Activated naive CD8-positive, alpha-beta T cell treated with anti-CD3 and anti-CD28 coated beads, Interleukin-2, amount 50 U/mL, for 24 hours (primary cell): ENCODE results near the gene SMIM38.
A peak's percentile ranks its signal among the peaks of the same experiment; 100 is the strongest.

Experiments used
- ATAC-seq: fragments of 150-1000 bp; cut with Tn5 transposase; one replicate; pipeline ENCODE4 v1.10.0; 2021
- DNase-seq: peaks from one replicate; pipeline ENCODE4 v3.0.0; 2021
- H3K27ac Mint-ChIP-seq: one replicate; pipeline ENCODE4 v1.8.0; 2021; ENCODE audit warnings: mild to moderate bottlenecking, mixed read lengths
- H3K27me3 Mint-ChIP-seq: one replicate; pipeline ENCODE4 v1.8.0; 2021; ENCODE audit warnings: mixed read lengths
- H3K36me3 Mint-ChIP-seq: one replicate; pipeline ENCODE4 v1.8.0; 2021; ENCODE audit warnings: low read depth, mixed read lengths
- H3K4me1 Mint-ChIP-seq: one replicate; pipeline ENCODE4 v1.8.0; 2021; ENCODE audit warnings: mixed read lengths
- H3K4me3 Mint-ChIP-seq: one replicate; pipeline ENCODE4 v1.8.0; 2021; ENCODE audit warnings: mild to moderate bottlenecking, moderate library complexity, mixed read lengths
- H3K9me3 Mint-ChIP-seq: one replicate; pipeline ENCODE4 v1.8.0; 2021; ENCODE audit warnings: mixed read lengths

SMIM38 gene

GRCh38 chr11:69186316-69187260 lies 30.9 kb downstream of the SMIM38 start:
- Mint-ChIP-seq H3K27ac (no peak overlapping the region), H3K4me1 (peaks cover 3% of the 10 kb centered on the region), H3K4me3 (no peak overlapping the region), H3K9me3 (peaks cover 5% of the 10 kb centered on the region), H3K27me3 (peaks cover 5% of the 10 kb centered on the region), H3K36me3 (peaks cover 2% of the 10 kb centered on the region)
- ATAC-seq (peak; percentile 44), DNase-seq (no peak)

GRCh38 chr11:69187540-69188065 lies 31.9 kb downstream of the SMIM38 start:
- Mint-ChIP-seq H3K36me3 (peaks cover 2% of the 10 kb centered on the region), H3K27ac (no peak overlapping the region), H3K27me3 (peaks cover 5% of the 10 kb centered on the region), H3K4me3 (no peak overlapping the region), H3K9me3 (peaks cover 5% of the 10 kb centered on the region), H3K4me1 (peaks cover 3% of the 10 kb centered on the region)
- no peak for DNase-seq
- ATAC-seq, result no peak

GRCh38 chr11:69189059-69189458 lies 33.3 kb downstream of the SMIM38 start:
- H3K27me3 Mint-ChIP-seq, result peaks cover 2% of the 10 kb centered on the region
- no peaks in the 10 kb centered on the region for H3K4me1 Mint-ChIP-seq
- no peak for DNase-seq
- peaks cover 5% of the 10 kb centered on the region for H3K9me3 Mint-ChIP-seq
- no peak overlapping the region for H3K27ac Mint-ChIP-seq
- ATAC-seq, result no peak
- peaks cover 2% of the 10 kb centered on the region for H3K36me3 Mint-ChIP-seq
- no peak overlapping the region for H3K4me3 Mint-ChIP-seq

GRCh38 chr11:69190796-69191536 lies 35.2 kb downstream of the SMIM38 start:
- H3K4me1 Mint-ChIP-seq, result no peaks in the 10 kb centered on the region
- H3K27ac Mint-ChIP-seq, result no peak overlapping the region
- H3K9me3 Mint-ChIP-seq, result peaks cover 15% of the 10 kb centered on the region
- DNase-seq (no peak), ATAC-seq (no peak)
- no peak overlapping the region for H3K4me3 Mint-ChIP-seq
- peaks cover 2% of the 10 kb centered on the region for H3K27me3 Mint-ChIP-seq
- peaks cover 2% of the 10 kb centered on the region for H3K36me3 Mint-ChIP-seq

GRCh38 chr11:69192301-69192721 lies 36.6 kb downstream of the SMIM38 start:
- Mint-ChIP-seq H3K36me3 (peaks cover 2% of the 10 kb centered on the region), H3K9me3 (peaks cover 15% of the 10 kb centered on the region), H3K27me3 (no peaks in the 10 kb centered on the region), H3K4me1 (no peaks in the 10 kb centered on the region), H3K4me3 (no peak overlapping the region), H3K27ac (no peak overlapping the region)
- ATAC-seq, result no peak
- no peak for DNase-seq

- Mint-ChIP-seq H3K4me1 (no peaks in the 10 kb centered on the region), H3K27ac (no peak overlapping the region), H3K27me3 (no peaks in the 10 kb centered on the region), H3K4me3 (no peak overlapping the region), H3K9me3 (peaks cover 15% of the 10 kb centered on the region), H3K36me3 (peaks cover 2% of the 10 kb centered on the region)
- no peak for ATAC-seq
- no peak for DNase-seq
Measured at GRCh38 chr11:69193151-69193550, 37.4 kb downstream of the SMIM38 start.

GRCh38 chr11:69193629-69194028 lies 37.9 kb downstream of the SMIM38 start:
- DNase-seq, result no peak
- no peak overlapping the region for H3K27ac Mint-ChIP-seq
- H3K27me3 Mint-ChIP-seq, result peaks cover under 1% of the 10 kb centered on the region
- ATAC-seq, result no peak
- no peaks in the 10 kb centered on the region for H3K4me1 Mint-ChIP-seq
- no peak overlapping the region for H3K4me3 Mint-ChIP-seq
- peaks cover 2% of the 10 kb centered on the region for H3K36me3 Mint-ChIP-seq
- H3K9me3 Mint-ChIP-seq, result peaks cover 15% of the 10 kb centered on the region

- no peak for ATAC-seq
- Mint-ChIP-seq H3K27ac (no peak overlapping the region), H3K9me3 (peaks cover 10% of the 10 kb centered on the region), H3K4me3 (no peak overlapping the region), H3K36me3 (no peaks in the 10 kb centered on the region), H3K27me3 (peaks cover 6% of the 10 kb centered on the region), H3K4me1 (peaks cover 1% of the 10 kb centered on the region)
- DNase-seq, result no peak
Measured at GRCh38 chr11:69194396-69194795, 38.7 kb downstream of the SMIM38 start.

GRCh38 chr11:69194956-69195355 lies 39.2 kb downstream of the SMIM38 start:
- Mint-ChIP-seq H3K4me1 (peaks cover 5% of the 10 kb centered on the region), H3K27me3 (peaks cover 7% of the 10 kb centered on the region), H3K36me3 (no peaks in the 10 kb centered on the region), H3K9me3 (peaks cover 10% of the 10 kb centered on the region), H3K27ac (no peak overlapping the region), H3K4me3 (no peak overlapping the region)
- ATAC-seq, result no peak
- no peak for DNase-seq

GRCh38 chr11:69195824-69196782 lies 40.4 kb downstream of the SMIM38 start:
- peaks cover 10% of the 10 kb centered on the region for H3K9me3 Mint-ChIP-seq
- no peak for DNase-seq
- peaks cover 10% of the 10 kb centered on the region for H3K27me3 Mint-ChIP-seq
- no peaks in the 10 kb centered on the region for H3K36me3 Mint-ChIP-seq
- H3K4me3 Mint-ChIP-seq, result no peak overlapping the region
- no peak for ATAC-seq
- no peak overlapping the region for H3K27ac Mint-ChIP-seq
- H3K4me1 Mint-ChIP-seq, result peaks cover 6% of the 10 kb centered on the region

GRCh38 chr11:69196783-69197169 lies 41.0 kb downstream of the SMIM38 start:
- no peak for DNase-seq
- no peak overlapping the region for H3K4me3 Mint-ChIP-seq
- peaks cover 10% of the 10 kb centered on the region for H3K9me3 Mint-ChIP-seq
- no peak overlapping the region for H3K27ac Mint-ChIP-seq
- peaks cover 13% of the 10 kb centered on the region for H3K27me3 Mint-ChIP-seq
- peaks cover 6% of the 10 kb centered on the region for H3K4me1 Mint-ChIP-seq
- H3K36me3 Mint-ChIP-seq, result no peaks in the 10 kb centered on the region
- no peak for ATAC-seq

- DNase-seq (no peak), ATAC-seq (no peak)
- Mint-ChIP-seq H3K9me3 (peaks cover 10% of the 10 kb centered on the region), H3K4me1 (peaks cover 6% of the 10 kb centered on the region), H3K4me3 (no peak overlapping the region), H3K27me3 (peaks cover 13% of the 10 kb centered on the region), H3K36me3 (no peaks in the 10 kb centered on the region), H3K27ac (no peak overlapping the region)
Measured at GRCh38 chr11:69198891-69199582, 43.3 kb downstream of the SMIM38 start.

- ATAC-seq (no peak), DNase-seq (no peak)
- Mint-ChIP-seq H3K27me3 (peaks cover 13% of the 10 kb centered on the region), H3K4me1 (peaks cover 6% of the 10 kb centered on the region), H3K4me3 (no peak overlapping the region), H3K36me3 (no peaks in the 10 kb centered on the region), H3K9me3 (peaks cover 5% of the 10 kb centered on the region), H3K27ac (no peak overlapping the region)
Measured at GRCh38 chr11:69199583-69200315, 44.0 kb downstream of the SMIM38 start.
